CD1c-positive myeloid dendritic cell (primary cell): Measurements from ENCODE around the gene PCDHGB4.
A peak's percentile ranks its signal among the peaks of the same experiment; 100 is the strongest.
"Not testable (repeated sequence)": the region's sequence is repeated elsewhere in the genome, so short reads cannot be mapped to it uniquely, and the experiment has no call there.

Source experiments
- DNase-seq: peaks from one replicate; pipeline ENCODE4 v3.0.0-alpha.2; 2016; ENCODE audit errors: extremely low spot score

The PCDHGB4 gene

DNA sequence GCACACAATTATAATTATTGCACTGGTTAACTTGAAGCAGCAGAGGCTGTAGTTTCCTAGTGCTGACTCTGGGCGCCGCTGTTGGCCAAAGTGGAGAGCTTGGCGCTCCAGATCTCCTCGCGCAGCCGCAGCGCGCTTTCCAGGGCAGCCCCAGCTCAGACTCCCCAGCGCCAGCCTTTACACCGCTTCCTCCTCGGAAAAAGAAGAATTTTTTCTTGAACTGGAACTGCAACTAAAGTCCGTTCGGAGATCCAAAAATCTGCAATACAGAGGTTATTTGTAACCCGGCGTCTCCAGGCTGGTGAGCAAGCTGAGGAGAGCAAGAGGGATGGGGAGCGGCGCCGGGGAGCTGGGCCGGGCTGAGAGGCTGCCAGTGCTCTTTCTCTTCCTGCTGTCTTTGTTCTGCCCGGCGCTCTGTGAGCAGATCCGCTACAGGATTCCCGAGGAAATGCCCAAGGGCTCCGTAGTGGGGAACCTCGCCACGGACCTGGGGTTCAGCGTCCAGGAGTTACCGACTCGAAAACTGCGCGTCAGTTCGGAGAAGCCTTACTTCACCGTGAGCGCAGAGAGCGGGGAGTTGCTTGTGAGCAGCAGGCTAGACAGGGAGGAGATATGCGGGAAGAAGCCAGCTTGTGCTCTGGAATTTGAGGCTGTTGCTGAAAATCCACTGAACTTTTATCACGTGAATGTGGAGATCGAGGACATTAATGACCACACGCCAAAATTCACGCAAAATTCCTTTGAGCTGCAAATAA is at the start of gene PCDHGB4:
PCDHGB4 (plus strand) TSS at position 142 of the 755 bp plus-strand sequence; CDS start at position 329, 187 bp downstream.
- DNase-seq = peak; percentile 44

DNA sequence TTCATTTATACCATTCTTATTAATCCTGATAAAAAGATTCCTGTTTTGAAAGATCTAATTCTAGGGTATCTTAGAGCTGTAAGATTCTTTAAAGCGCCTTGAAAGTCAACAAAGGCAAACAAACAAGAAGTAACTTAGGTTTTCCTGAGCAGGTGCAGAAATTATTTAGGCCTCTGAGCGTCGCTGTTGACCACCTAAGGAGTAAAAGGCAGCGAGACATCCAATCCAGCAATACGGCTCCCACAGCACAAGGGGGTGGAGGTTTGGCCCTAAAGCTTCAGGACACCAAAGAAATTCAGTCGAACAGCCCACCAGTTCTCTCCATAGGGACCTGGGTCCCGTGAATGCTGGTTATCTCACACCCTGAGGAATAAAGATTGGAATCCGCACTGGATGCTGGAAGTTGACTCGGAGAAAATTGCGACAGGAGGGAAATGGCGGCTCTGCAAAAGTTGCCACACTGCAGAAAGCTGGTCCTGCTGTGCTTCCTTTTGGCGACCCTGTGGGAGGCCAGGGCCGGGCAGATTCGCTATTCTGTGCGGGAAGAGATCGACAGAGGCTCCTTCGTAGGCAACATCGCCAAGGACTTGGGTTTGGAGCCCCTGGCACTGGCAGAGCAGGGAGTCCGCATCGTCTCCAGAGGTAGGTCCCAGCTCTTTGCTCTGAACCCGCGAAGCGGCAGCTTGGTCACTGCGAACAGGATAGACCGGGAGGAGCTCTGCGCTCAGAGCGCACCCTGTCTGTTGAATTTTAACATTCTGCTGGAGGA is 48.8 kb upstream of the PCDHGB4 start, which contains the start of gene PCDHGA2:
PCDHGA2 (plus strand) TSS at position 223 of the 769 bp plus-strand sequence.
- peak; percentile 26 for DNase-seq

DNA sequence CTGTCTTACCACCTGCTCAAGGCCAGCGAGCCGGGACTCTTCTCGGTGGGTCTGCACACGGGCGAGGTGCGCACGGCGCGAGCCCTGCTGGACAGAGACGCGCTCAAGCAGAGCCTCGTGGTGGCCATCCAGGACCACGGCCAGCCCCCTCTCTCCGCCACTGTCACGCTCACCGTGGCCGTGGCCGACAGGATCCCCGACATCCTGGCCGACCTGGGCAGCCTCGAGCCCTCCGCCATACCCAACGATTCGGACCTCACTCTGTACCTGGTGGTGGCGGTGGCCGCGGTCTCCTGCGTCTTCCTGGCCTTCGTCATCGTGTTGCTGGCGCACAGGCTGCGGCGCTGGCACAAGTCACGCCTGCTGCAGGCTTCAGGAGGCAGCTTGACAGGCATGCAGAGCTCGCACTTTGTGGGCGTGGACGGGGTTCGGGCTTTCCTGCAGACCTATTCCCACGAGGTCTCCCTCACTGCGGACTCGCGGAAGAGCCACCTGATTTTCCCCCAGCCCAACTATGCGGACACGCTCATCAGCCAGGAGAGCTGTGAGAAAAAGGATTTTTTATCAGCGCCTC is 46.6 kb upstream of the PCDHGB4 start:
- DNase-seq = not testable (repeated sequence)

- no peak for DNase-seq
These were observed 44.7 kb upstream of the PCDHGB4 start for GRCh38 chr5:141342773-141343172.

DNA sequence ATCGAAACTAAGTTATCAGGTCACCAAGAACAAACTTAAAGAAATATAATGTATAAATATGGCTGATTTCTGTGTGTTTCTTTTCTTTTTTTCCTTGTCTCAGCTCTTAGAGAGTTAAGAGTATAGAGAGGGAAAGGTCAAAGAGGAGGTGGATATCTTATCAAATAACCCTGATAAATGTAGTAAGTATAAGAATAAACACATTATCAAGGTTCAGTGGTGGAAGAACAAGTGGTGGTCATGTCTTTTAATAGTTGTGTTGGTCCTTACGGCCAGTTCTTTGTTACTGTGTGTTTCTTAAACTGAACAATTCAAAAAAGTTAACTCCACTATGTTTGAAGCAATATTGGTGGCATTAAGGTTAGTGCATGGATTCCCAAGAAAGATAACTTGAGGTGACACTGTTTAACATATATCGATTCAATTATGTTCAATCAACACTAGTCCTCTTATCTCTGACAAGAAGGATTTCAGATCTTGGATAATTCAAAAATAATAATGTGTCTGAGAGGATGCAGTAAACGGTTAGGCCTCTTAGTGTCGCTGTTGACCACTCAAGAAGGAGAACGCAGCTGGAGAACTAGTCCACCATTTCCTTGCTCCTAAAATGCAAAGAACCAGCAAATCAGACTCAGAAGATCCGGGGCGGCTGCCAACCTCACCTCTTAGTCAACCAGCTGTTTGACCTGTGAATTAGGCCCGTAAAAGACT is 44.1 kb upstream of the PCDHGB4 start, which contains the start of gene PCDHGA3:
PCDHGA3 (plus strand) TSS at position 588 of the 711 bp plus-strand sequence. CDS start 205 bp downstream, outside the sequence.
- DNase-seq = peak; percentile 22

GRCh38 chr5:141343953-141344463 is 43.5 kb upstream of the PCDHGB4 start:
- no peak for DNase-seq

GRCh38 chr5:141345327-141345726 is 42.2 kb upstream of the PCDHGB4 start:
- DNase-seq = no peak

DNA sequence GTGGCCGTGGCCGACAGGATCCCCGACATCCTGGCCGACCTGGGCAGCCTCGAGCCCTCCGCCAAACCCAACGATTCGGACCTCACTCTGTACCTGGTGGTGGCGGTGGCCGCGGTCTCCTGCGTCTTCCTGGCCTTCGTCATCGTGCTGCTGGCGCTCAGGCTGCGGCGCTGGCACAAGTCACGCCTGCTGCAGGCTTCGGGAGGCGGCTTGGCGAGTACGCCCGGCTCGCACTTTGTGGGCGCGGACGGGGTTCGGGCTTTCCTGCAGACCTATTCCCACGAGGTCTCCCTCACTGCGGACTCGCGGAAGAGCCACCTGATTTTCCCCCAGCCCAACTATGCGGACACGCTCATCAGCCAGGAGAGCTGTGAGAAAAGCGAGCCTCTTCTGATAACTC is 41.5 kb upstream of the PCDHGB4 start:
- DNase-seq = not testable (repeated sequence)

DNA sequence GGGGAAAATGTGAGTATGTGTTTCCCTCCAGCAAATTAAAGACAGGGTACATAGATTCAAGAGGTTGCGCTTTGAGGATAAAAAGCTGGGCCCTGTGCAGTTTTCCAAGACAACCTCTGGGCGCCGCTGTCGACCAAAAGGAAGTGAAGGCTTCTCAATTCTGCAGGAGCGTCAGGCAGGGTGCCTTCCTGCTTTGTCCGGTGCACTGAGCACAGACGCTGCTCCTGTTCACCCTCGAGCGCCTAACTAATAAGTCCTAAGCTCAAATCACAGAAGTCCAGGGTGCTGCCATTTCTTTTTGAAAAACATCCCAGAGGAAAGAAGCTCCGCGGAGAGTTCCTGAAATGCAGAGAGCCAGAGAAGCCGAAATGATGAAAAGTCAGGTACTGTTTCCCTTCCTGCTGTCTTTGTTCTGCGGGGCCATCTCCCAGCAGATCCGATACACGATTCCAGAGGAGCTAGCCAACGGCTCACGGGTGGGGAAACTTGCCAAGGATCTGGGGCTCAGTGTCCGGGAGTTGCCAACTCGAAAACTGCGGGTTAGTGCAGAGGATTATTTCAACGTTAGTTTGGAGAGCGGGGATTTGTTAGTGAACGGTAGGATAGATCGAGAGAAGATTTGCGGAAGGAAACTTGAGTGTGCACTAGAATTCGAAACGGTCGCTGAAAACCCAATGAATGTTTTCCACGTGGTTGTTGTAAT is 37.4 kb upstream of the PCDHGB4 start, which contains the start of gene PCDHGB1:
PCDHGB1 (plus strand) TSS at position 183 of the 703 bp plus-strand sequence; CDS start at position 345, 162 bp downstream.
- DNase-seq = peak; percentile 47

DNA sequence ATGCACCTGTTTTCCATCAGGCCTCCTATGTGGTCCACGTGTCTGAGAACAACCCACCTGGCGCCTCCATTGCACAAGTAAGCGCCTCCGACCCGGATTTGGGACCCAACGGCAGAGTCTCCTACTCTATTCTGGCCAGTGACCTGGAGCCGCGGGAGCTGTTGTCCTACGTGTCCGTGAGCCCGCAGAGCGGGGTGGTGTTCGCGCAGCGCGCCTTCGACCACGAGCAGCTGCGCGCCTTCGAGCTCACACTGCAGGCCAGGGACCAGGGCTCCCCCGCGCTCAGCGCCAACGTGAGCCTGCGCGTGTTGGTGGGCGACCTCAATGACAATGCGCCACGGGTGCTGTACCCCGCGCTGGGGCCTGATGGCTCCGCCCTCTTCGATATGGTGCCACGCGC is 35.9 kb upstream of the PCDHGB4 start:
- DNase-seq = no peak

DNA sequence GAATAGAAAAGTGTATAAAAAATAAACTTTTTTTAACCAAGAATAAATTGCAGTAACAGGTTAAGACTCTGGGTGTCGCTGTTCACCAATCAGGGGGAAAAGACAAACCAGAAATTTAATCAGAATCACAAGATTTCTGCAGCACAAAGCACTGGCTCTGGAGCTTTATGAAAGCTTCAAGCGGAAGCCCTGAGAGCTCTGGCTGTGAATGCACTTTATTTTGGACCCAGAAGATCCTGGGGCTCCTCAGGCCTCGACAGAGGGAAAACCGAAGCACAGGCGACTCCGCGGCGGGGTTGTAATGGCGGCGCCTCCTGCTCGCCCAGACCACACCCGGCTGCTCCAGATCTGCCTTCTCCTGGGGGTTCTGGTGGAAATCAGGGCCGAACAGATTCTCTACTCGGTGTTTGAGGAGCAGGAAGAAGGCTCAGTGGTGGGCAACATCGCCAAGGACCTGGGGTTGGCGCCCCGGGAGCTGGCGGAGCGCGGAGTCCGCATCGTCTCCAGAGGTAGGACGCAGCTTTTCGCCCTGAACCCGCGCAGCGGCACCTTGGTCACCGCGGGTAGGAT is 32.5 kb upstream of the PCDHGB4 start, which contains the start of gene PCDHGA4:
PCDHGA4 (plus strand) TSS at position 122 of the 570 bp plus-strand sequence; CDS start at position 209, 87 bp downstream.
- DNase-seq = peak; percentile 19

DNA sequence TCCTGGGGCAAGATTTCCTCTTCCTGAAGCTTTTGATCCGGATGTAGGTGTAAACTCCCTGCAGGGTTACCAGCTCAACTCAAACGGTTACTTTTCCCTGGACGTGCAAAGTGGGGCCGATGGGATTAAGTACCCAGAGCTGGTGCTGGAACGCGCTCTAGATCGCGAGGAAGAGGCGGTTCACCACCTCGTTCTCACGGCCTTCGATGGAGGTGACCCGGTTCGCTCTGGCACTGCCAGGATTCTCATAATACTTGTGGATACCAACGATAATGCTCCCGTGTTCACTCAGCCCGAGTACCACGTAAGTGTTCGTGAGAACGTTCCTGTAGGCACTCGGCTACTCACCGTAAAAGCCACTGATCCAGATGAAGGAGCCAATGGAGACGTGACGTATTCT is 31.9 kb upstream of the PCDHGB4 start:
- no peak for DNase-seq

- DNase-seq = no peak
These were observed 31.4 kb upstream of the PCDHGB4 start for GRCh38 chr5:141356133-141356532.

GRCh38 chr5:141356950-141357349 is 30.5 kb upstream of the PCDHGB4 start:
- no peak for DNase-seq

DNA sequence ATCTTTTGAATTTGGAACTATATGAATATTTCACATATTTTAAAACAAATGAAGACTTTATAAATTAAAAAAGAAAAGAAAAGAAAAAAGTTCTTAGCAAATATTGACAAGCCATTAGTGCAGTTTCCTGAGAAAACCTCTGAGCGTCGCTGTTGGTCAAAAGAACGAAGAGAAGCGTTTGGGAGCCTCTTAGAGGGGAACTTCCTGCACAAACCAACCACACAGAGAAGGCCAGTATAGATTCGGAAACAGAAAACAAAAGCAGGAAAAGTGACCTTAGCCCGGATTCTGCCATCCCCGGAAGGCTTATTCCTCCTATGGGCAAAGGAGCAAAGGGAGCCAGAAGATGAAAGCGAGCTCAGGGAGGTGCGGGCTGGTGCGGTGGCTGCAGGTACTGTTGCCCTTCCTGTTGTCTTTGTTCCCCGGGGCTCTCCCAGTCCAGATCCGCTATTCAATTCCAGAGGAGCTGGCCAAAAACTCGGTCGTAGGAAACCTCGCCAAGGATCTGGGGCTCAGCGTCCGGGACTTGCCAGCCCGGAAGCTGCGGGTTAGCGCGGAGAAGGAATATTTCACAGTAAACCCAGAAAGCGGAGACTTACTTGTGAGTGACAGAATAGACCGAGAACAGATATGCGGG is 27.6 kb upstream of the PCDHGB4 start, which contains the start of gene PCDHGB2:
PCDHGB2 (plus strand) TSS at position 205 of the 637 bp plus-strand sequence; CDS start at position 347, 142 bp downstream.
- DNase-seq = peak; percentile 49

GRCh38 chr5:141360685-141361084 is 26.8 kb upstream of the PCDHGB4 start:
- DNase-seq = no peak

DNA sequence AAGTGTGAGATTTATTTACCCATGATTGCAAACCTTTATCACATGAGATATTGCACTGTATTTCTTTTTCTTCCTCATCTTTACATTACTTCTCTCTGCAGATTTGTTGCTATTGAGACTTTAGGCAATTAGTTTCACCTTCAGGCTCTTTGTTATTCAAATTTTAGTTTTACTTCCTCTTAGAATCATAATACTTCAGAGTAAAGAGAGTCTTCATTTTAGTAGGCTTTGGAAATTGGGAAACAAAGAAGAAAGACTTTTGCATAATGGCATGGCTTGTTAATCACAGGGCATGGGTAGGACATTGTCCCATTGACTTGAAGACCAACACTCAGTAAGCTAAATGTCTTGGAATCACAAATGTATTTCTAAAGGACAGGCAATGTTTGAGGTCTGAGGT is 24.8 kb upstream of the PCDHGB4 start:
- no peak for DNase-seq

GRCh38 chr5:141363952-141364660 is 23.4 kb upstream of the PCDHGB4 start, which contains the start of gene PCDHGA5:
TSS of gene PCDHGA5 (plus strand) at chr5:141364162. CDS start at chr5:141364331, 169 bp downstream.
- no peak for DNase-seq
